Urinary bladder (tissue), 2 donors: ENCODE measurements around the gene RHOV. TPM values are rescaled to one million over a fixed set of nuclear protein-coding genes. Genes with fewer than 3 reads are reported as not detected.

ENCODE experiments used
- polyA plus RNA-seq: library from polyadenylated mRNA; stranded (reverse); fragments of 200-250 nt; gene quantifications from one replicate; pipeline ENCODE4 v1.2.3, GENCODE V29; 2013
- small RNA-seq: library from RNA; depleted of rRNA; stranded (forward); fragments of <200 nt; gene quantifications from one replicate; pipeline ENCODE3, GENCODE V24; 2014
- total RNA-seq: library from RNA; depleted of rRNA; stranded (reverse); fragments of >200 nt; gene quantifications from one replicate; pipeline ENCODE4 v1.2.3, GENCODE V29; 2014
- donor health status: healthy.

RHOV gene
- total and polyA plus RNA-seq, 2 donors: 4.0 to 9.3 TPM

Small RNAs within 50 kb of the gene (small RNA-seq; reads per million reads assigned to genes)
- gene AC025166.1: not detected

Other genes starting within 250 kb of the RHOV start
- gene RAD51, start 179.1 kb downstream of the RHOV start, total RNA-seq: 2.2 TPM
- 0.98 TPM for gene RAD51, start 179.1 kb downstream of the RHOV start, polyA plus RNA-seq
- 13.0 TPM for gene RMDN3, start 119.0 kb downstream of the RHOV start, total RNA-seq
- gene RMDN3, start 119.0 kb downstream of the RHOV start, polyA plus RNA-seq: 35.2 TPM
- gene GCHFR, start 110.2 kb downstream of the RHOV start, total RNA-seq: 2.9 TPM
- gene GCHFR, start 110.2 kb downstream of the RHOV start, polyA plus RNA-seq: 28.7 TPM
- gene C15orf62, start 104.3 kb downstream of the RHOV start, total RNA-seq: 0.11 TPM
- 1.2 TPM for gene C15orf62, start 104.3 kb downstream of the RHOV start, polyA plus RNA-seq
- 20.3 TPM for gene ZFYVE19, start 67.1 kb downstream of the RHOV start, total RNA-seq
- 26.4 TPM for gene ZFYVE19, start 67.1 kb downstream of the RHOV start, polyA plus RNA-seq
- gene DNAJC17, start 66.8 kb downstream of the RHOV start, total RNA-seq: 17.9 TPM
- gene DNAJC17, start 66.8 kb downstream of the RHOV start, polyA plus RNA-seq: 45.6 TPM
- gene PPP1R14D, start 45.5 kb downstream of the RHOV start, total RNA-seq: not detected
- not detected for gene PPP1R14D, start 45.5 kb downstream of the RHOV start, polyA plus RNA-seq
- 31.4 TPM for gene SPINT1, start 30.2 kb downstream of the RHOV start, total RNA-seq
- 17.4 TPM for gene SPINT1, start 30.2 kb downstream of the RHOV start, polyA plus RNA-seq
- 15.1 TPM for gene VPS18, start 20.2 kb upstream of the RHOV start, total RNA-seq
- 19.3 TPM for gene VPS18, start 20.2 kb upstream of the RHOV start, polyA plus RNA-seq
- 11.8 TPM for gene DLL4, start 55.1 kb upstream of the RHOV start, total RNA-seq
- gene DLL4, start 55.1 kb upstream of the RHOV start, polyA plus RNA-seq: 11.2 TPM
- gene CHAC1, start 79.2 kb upstream of the RHOV start, total RNA-seq: 0.42 TPM
- gene CHAC1, start 79.2 kb upstream of the RHOV start, polyA plus RNA-seq: 1.8 TPM
- 36.6 TPM for gene INO80, start 242.0 kb upstream of the RHOV start, total RNA-seq
- gene INO80, start 242.0 kb upstream of the RHOV start, polyA plus RNA-seq: 16.1 TPM